Measurements from ENCODE around the gene CDH4.

CDH4 gene

GRCh38 chr20:61253640-61254511 is 1.8 kb downstream of the CDH4 start (continued):
- TF ChIP-seq KLF9 (tag by site-specific recombination; IDR thresholded peaks at IDR 0.05; ENCODE audit: low read depth) (peak; percentile 73), GLIS2 (tag by site-specific recombination; IDR thresholded peaks at IDR 0.05) (peak; percentile 81), ZNF19 (tag by site-specific recombination; IDR thresholded peaks at IDR 0.05; ENCODE audit: low read depth) (no peak), ZNF239 (tag by site-specific recombination; IDR thresholded peaks at IDR 0.05) (no peak), GLIS1 (tag by site-specific recombination; IDR thresholded peaks at IDR 0.05) (peak; percentile 70), ZNF350 (tag by site-specific recombination; IDR thresholded peaks at IDR 0.05) (no peak), GLI2 (tag by site-specific recombination; IDR thresholded peaks at IDR 0.05; ENCODE audit: borderline replicate concordance, low read depth) (no peak), ZNF202 (tag by site-specific recombination; IDR thresholded peaks at IDR 0.05; ENCODE audit: borderline replicate concordance) (no peak), OSR2 (tag by site-specific recombination; IDR thresholded peaks at IDR 0.05) (peak; percentile 57)

- TF ChIP-seq FEZF1 (tag by site-specific recombination; IDR thresholded peaks at IDR 0.05) (no peak), ZNF433 (tag by site-specific recombination; IDR thresholded peaks at IDR 0.05; ENCODE audit: low read depth) (no peak), GFI1B (tag by site-specific recombination; IDR thresholded peaks at IDR 0.05) (no peak), TRIM28 (IDR thresholded peaks at IDR 0.05; ENCODE audit: borderline replicate concordance, low read length) (no peak), KLF7 (tag by site-specific recombination; IDR thresholded peaks at IDR 0.05; ENCODE audit: borderline replicate concordance) (no peak), ZNF114 (tag by site-specific recombination; IDR thresholded peaks at IDR 0.05) (no peak)
- H3K4me1 ChIP-seq (ENCODE audit: control insufficient read depth, insufficient read depth, low read length), result no peaks in the 10 kb centered on the region
- ChIA-PET CTCF (no interaction called here), POLR2A (no interaction called here)
- H3K36me3 ChIP-seq (ENCODE audit: control insufficient read depth in 2 of 2, insufficient read depth in 1 of 2, low read length in 2 of 2), result peaks cover 0 to 34% of the 10 kb centered on the region in 2 experiments; a peak in 1 of 3 replicates
- no peaks in the 10 kb centered on the region for H3K9me3 ChIP-seq (ENCODE audit: control insufficient read depth, insufficient read depth, low read depth, low read length)
- no peak overlapping the region for H3K27ac ChIP-seq (ENCODE audit: extremely low read depth, low read depth, low read length)
- no peak overlapping the region for H3K4me3 ChIP-seq (ENCODE audit: low read depth, low read length)
These were observed 3.0 kb downstream of the CDH4 start for GRCh38 chr20:61254881-61255626.

- no peaks in the 10 kb centered on the region for H3K4me1 ChIP-seq (ENCODE audit: control insufficient read depth, insufficient read depth, low read length)
- CTCF ChIA-PET, result no interaction called here
- H3K9me3 ChIP-seq (ENCODE audit: control insufficient read depth, insufficient read depth, low read depth, low read length), result no peaks in the 10 kb centered on the region
- H3K4me3 ChIP-seq (ENCODE audit: low read depth, low read length), result no peak overlapping the region
- POLR2A ChIA-PET, result no interaction called here
- H3K36me3 ChIP-seq (ENCODE audit: control insufficient read depth in 2 of 2, insufficient read depth in 1 of 2, low read length in 2 of 2), result peaks cover 0 to 34% of the 10 kb centered on the region in 2 experiments; a peak in 1 of 3 replicates
- no peak overlapping the region for H3K27ac ChIP-seq (ENCODE audit: extremely low read depth, low read depth, low read length)
- TF ChIP-seq ZNF555 (tag by site-specific recombination; conservative IDR thresholded peaks at IDR 0.05) (no peak), ZNF280D (tag by site-specific recombination; IDR thresholded peaks at IDR 0.05) (no peak), ZNF362 (tag by site-specific recombination; IDR thresholded peaks at IDR 0.05) (no peak), ZNF311 (tag by site-specific recombination; IDR thresholded peaks at IDR 0.05; ENCODE audit: borderline replicate concordance) (no peak), ZNF560 (tag by site-specific recombination; IDR thresholded peaks at IDR 0.05; ENCODE audit: borderline replicate concordance) (no peak), ZNF274 (IDR thresholded peaks at IDR 0.05; ENCODE audit: low read length) (no peak), ZNF274 (tag by site-specific recombination; IDR thresholded peaks at IDR 0.05; ENCODE audit: borderline replicate concordance) (no peak), ZNF211 (tag by site-specific recombination; IDR thresholded peaks at IDR 0.05; ENCODE audit: low read depth) (no peak), EGR2 (tag by site-specific recombination; IDR thresholded peaks at IDR 0.05; ENCODE audit: low read depth) (no peak), ZNF449 (tag by site-specific recombination; IDR thresholded peaks at IDR 0.05) (no peak), ZNF423 (tag by site-specific recombination; IDR thresholded peaks at IDR 0.05) (no peak), ZBTB8A (tag by site-specific recombination; IDR thresholded peaks at IDR 0.05) (no peak), ZNF174 (tag by site-specific recombination; IDR thresholded peaks at IDR 0.05) (no peak)
These were observed 4.3 kb downstream of the CDH4 start for GRCh38 chr20:61256365-61256764.
